Activated CD8-positive, alpha-beta T cell treated with anti-CD3 and anti-CD28 coated beads for 36 hours (primary cell): ENCODE results near the gene GPATCH3. TPM values are rescaled to one million over a fixed set of nuclear protein-coding genes. Genes with fewer than 3 reads are reported as not detected.

ENCODE experiments used
- ATAC-seq: fragments of 200-7000 bp; cut with Tn5 transposase; one replicate; pipeline ENCODE4 v1.10.0; 2021; ENCODE audit warnings: mild to moderate bottlenecking, moderate library complexity
- CTCF ChIA-PET: fragments of 350-600 bp; sonication (Branson Sonifier 250); formaldehyde crosslinking; loops from one replicate; lab custom pipeline; 2021; ENCODE audit warnings: antibody characterized with exemption; lab: Charles Lee
- POLR2A ChIA-PET: fragments of 350-600 bp; sonication (Branson Sonifier 250); formaldehyde crosslinking; loops from one replicate; lab custom pipeline; 2021; ENCODE audit warnings: antibody characterized with exemption; lab: Charles Lee
- DNase-seq: peaks from one replicate; pipeline ENCODE4 v3.0.0-alpha.2; 2020
- H3K27ac Mint-ChIP-seq: one replicate; pipeline ENCODE4 v1.8.0; 2021; ENCODE audit warnings: mild to moderate bottlenecking, mixed read lengths
- H3K27me3 Mint-ChIP-seq: one replicate; pipeline ENCODE4 v1.8.0; 2021; ENCODE audit warnings: mixed read lengths
- H3K36me3 Mint-ChIP-seq: one replicate; pipeline ENCODE4 v1.8.0; 2021; ENCODE audit warnings: low read depth, mixed read lengths
- H3K4me1 Mint-ChIP-seq: one replicate; pipeline ENCODE4 v1.8.0; 2021; ENCODE audit warnings: low read depth, mixed read lengths
- H3K4me3 Mint-ChIP-seq: one replicate; pipeline ENCODE4 v1.8.0; 2021; ENCODE audit warnings: mild to moderate bottlenecking, moderate library complexity, mixed read lengths
- H3K9me3 Mint-ChIP-seq: one replicate; pipeline ENCODE4 v1.8.0; 2021; ENCODE audit warnings: mixed read lengths
- CTCF ChIP-seq: fragments of 200-600 bp; IDR thresholded peaks from one replicate; pipeline ENCODE4 v1.8.0; 2022; ENCODE audit warnings: antibody characterized with exemption, mild to moderate bottlenecking
- intact Hi-C: fragments of 100-400 bp; cut with micrococcal nuclease; formaldehyde crosslinking; loops from one replicate; pipeline ENCODE4 v1.10.0; 2022
- total RNA-seq, 2 experiments: library from RNA; stranded (reverse); gene quantifications; one replicate each; pipeline ENCODE4 v1.2.3, GENCODE V29; 2021

Gene GPATCH3
- total RNA-seq, 2 experiments from 2014 or later: 8.7 to 9.6 TPM

DNA sequence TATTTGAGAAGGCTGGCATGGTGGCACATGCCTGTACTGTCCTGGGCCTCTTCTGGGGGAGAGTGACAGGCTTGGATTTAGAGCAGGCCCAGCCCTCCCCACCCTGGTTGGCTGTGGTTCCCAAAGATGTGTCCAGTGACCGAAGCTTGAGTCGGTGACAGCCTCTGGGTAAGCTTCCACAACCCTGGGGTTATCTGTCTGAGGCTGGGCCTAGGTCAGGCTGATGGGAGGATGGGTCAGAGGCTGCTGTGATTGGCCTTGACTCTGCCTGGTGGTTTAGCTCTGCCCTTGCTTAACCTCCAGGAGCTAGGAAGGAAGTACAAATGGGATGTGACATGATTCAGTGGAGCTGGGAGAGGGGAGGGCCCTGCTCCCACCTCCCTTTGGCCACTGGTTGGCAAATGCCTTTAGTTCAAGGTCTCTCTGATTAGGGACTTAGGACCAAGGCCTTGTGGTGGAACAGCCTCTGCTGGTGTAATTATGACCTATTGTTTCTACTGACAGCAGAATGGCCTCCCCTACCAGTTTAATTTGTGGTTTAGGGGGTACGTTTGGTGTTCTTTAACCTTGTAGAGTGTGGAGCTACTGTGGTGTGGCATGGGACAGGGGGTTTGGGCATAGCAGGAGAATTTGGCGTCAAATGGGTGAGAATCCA lies 37.9 kb upstream of the GPATCH3 start:
- H3K4me1 Mint-ChIP-seq: peaks cover 5% of the 10 kb centered on the region
- H3K36me3 Mint-ChIP-seq: peaks cover 40% of the 10 kb centered on the region
- ChIA-PET POLR2A (interaction anchor here (1.1 to 1.2 kb wide), 2 partner anchors 12 to 38 kb away, joined by 3 to 4 read pairs; no protein-coding TSS in a partner anchor), CTCF (no interaction called here)
- ATAC-seq: no peak
- TF ChIP-seq CTCF: no peak
- H3K27ac Mint-ChIP-seq: no peak overlapping the region
- H3K4me3 Mint-ChIP-seq: no peak overlapping the region
- no peaks in the 10 kb centered on the region for H3K27me3 Mint-ChIP-seq
- intact Hi-C loops: no loop called here
- no peaks in the 10 kb centered on the region for H3K9me3 Mint-ChIP-seq
- DNase-seq: no peak

DNA sequence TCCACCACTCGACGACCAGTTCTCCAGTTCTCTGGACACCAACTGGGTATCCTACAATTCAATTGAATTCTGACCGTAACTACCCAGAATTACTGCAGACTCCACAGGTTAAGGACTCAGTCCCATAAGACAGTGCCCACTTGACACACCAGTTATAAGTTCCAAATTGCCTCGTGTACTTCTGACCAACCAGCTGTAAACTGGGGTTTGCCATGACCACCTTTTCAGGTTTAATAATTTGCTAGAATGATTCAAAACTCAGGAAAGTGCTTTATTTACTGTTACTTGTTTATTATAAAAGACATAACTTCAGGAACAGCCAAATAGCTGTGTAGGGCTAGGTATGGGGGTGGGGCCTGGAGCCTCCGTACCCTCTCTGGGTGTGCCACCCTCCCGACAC lies 36.6 kb upstream of the GPATCH3 start:
- no peak for DNase-seq
- no peak overlapping the region for H3K27ac Mint-ChIP-seq
- ChIA-PET CTCF (no interaction called here), POLR2A (interaction anchor here (0.7 to 1.0 kb wide), 2 partner anchors 9 to 48 kb away, joined by 3 read pairs; no protein-coding TSS in a partner anchor)
- H3K9me3 Mint-ChIP-seq: no peaks in the 10 kb centered on the region
- H3K4me1 Mint-ChIP-seq: peaks cover 5% of the 10 kb centered on the region
- H3K4me3 Mint-ChIP-seq: no peak overlapping the region
- H3K36me3 Mint-ChIP-seq: peaks cover 35% of the 10 kb centered on the region
- no peak for ATAC-seq
- intact Hi-C loops: no loop called here
- TF ChIP-seq CTCF: no peak
- H3K27me3 Mint-ChIP-seq: no peaks in the 10 kb centered on the region

DNA sequence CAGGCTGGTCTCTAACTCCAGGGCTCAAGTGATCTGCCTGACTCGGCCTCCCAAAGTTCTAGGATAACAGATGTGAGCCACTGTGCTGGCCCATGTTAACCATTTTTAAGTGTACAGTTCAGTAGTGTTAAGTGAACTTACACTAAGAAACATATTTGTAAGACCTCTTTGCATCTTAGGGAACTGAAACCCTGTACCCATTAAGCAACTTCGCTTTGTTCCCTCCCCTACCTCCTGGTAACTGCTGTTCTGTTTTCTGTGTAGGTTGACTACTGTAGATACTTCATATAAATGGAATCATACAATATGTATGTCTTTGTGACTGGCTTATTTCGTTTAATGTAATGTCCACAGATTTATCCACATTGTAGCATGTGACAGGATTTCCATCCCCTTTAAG lies 32.3 kb upstream of the GPATCH3 start:
- ATAC-seq: no peak
- POLR2A ChIA-PET: no interaction called here
- no peak overlapping the region for H3K4me3 Mint-ChIP-seq
- no peak overlapping the region for H3K27ac Mint-ChIP-seq
- DNase-seq: no peak
- CTCF ChIA-PET: no interaction called here
- H3K27me3 Mint-ChIP-seq: no peaks in the 10 kb centered on the region
- intact Hi-C loops: no loop called here
- H3K9me3 Mint-ChIP-seq: no peaks in the 10 kb centered on the region
- H3K36me3 Mint-ChIP-seq: peaks cover 47% of the 10 kb centered on the region
- TF ChIP-seq CTCF: no peak
- peaks cover 8% of the 10 kb centered on the region for H3K4me1 Mint-ChIP-seq

DNA sequence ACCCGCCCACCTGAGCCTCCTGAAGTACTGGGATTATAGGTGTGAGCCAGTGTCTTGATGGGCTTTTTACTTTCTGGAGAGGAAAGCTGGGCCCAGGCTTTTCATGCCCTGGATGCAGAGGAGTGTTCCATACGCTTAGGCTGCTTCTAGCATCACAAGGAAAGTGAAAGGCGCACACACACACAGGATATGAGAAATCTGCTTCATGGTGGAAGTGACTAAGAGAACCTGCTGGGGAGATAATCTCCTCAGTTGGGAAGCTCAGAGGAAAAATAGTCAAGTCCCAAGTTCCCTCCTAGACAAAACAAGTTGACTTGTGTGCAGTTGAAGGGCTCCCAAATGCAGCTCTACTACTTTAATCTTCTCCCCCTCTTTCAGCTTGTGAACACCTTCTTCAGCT lies 23.4 kb upstream of the GPATCH3 start:
- Mint-ChIP-seq H3K36me3 (peaks cover 46% of the 10 kb centered on the region), H3K4me3 (peak overlapping the region; percentile 93), H3K27me3 (no peaks in the 10 kb centered on the region), H3K9me3 (no peaks in the 10 kb centered on the region), H3K27ac (peak overlapping the region; percentile 98), H3K4me1 (peaks cover 44% of the 10 kb centered on the region)
- ChIA-PET POLR2A (interaction anchor here (1.3 kb wide), 1 partner anchor 28 kb away, joined by 3 read pairs; no protein-coding TSS in a partner anchor), CTCF (interaction anchor here (1.2 kb wide), 1 partner anchor 73 kb away, joined by 3 read pairs; no protein-coding TSS in a partner anchor)
- intact Hi-C loops: no loop called here
- TF ChIP-seq CTCF: no peak
- peak; percentile 18 for DNase-seq
- no peak for ATAC-seq

GRCh38 chr1:26922901-26923300 lies 22.6 kb upstream of the GPATCH3 start:
- POLR2A ChIA-PET: interaction anchor here (1.2 to 3.3 kb wide), 2 partner anchors 14 to 24 kb away, joined by 5 to 31 read pairs; partner anchors contain the start of gene GPATCH3
- Mint-ChIP-seq H3K4me3 (peak overlapping the region; percentile 93), H3K9me3 (no peaks in the 10 kb centered on the region), H3K27me3 (no peaks in the 10 kb centered on the region), H3K27ac (peak overlapping the region; percentile 98), H3K36me3 (peaks cover 38% of the 10 kb centered on the region), H3K4me1 (peaks cover 42% of the 10 kb centered on the region)
- CTCF ChIA-PET: no interaction called here
- DNase-seq (no peak), ATAC-seq (no peak)
- intact Hi-C loops: no loop called here
- no peak for TF ChIP-seq CTCF
